ENCODE measurements around the gene ADARB1. TPM values are rescaled to one million over a fixed set of nuclear protein-coding genes. Genes with fewer than 3 reads are reported as not detected.

Gene ADARB1
- total RNA-seq, 1 donor from 2014 or later = 32.0 TPM

DNA sequence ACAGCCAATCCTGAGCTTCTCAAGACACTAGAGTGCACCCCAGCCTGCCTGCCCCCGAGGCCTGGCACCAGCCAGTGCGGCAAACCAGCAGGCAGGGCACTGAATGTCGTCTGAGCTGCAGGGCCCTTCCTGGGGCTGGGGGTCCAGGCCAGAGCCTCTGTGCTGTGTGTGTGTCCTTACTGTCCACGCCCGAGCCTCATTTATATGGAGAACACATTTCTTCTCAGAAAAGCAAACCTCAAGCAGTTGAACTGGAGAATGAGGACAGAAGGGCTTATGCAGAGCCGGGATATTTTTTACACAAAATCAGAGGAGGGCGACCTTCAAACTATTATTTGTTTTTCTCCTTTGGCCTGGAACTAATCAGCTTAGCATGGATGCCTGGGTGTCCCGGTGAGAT, 160.6 kb downstream of the ADARB1 start:
- DNase-seq = no peak

DNA sequence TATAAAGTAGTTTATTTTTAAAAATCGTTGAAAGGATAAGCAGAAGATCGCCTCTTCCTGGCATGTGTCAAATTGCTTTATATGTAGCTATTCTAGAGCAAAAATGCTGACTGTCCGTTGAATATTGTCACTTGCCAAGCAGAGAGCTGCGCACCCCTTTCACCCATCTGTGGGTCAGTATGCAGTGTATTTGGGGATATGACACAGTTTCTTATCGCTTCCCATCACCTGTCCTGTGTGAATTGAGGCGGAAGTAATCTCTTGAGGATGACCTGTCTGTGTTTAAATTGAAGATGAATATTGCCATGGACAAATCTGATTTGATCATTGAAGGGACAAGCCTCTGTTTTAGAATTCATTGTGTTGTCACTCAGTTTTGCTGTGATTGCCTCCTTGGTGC, 161.1 kb downstream of the ADARB1 start:
- no peak for DNase-seq

DNA sequence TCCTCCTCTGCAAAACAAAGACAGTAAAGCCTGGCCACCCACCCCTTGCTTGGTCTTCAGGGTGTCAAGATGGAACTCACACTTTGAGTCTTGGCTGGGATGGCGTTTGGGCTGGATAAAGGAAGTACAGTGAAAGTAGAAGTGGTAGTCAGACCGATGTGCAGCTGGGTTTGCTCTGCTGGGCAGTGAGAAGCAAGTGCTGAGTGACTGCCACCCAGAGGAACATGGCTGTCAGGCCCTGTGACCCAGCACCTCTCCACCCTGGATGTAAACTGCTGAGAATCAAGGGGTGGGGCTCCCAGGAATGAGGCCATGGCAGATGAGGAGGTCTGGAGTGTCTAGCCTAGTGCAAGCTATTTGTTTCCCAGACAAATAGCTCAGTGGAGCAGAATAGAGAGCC, 162.1 kb downstream of the ADARB1 start:
- DNase-seq = no peak

DNA sequence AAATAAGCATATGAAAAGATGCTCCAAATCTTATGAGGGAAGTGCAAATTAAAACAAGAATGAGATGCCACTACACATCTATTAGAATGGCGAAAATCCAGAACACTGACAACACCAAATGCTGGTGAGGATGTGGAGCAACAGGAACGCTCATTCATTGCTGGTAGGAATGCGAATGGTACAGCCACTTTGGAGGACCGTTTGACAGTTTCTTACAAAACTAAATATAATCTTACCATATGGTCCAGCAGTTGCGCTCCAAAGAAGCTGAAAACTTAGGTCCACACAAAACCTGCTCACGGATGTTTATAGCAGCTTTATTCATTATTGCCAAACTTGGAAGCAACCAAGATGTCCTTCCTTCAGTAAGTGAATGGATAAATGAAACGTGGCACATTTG, 163.0 kb downstream of the ADARB1 start:
- no peak for DNase-seq

DNA sequence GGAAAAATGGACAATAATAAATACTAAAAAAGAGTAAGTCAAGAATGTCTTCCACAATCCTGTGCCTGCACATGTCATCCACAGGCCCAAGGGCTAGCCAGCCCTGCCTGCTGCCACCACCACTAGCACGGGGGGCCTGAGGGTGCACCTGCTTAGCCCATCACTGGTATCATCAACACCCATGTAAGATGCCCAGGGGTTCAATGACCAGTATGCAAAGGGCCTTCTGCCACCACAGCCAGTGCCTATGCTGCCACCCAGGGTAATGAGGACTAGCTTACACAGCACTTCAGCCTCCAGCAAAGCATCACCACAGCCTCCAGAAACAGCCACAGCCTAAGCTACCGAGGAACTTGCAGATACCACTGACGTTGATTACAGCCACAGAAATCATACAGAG, 167.0 kb downstream of the ADARB1 start:
- no peak for DNase-seq

DNA sequence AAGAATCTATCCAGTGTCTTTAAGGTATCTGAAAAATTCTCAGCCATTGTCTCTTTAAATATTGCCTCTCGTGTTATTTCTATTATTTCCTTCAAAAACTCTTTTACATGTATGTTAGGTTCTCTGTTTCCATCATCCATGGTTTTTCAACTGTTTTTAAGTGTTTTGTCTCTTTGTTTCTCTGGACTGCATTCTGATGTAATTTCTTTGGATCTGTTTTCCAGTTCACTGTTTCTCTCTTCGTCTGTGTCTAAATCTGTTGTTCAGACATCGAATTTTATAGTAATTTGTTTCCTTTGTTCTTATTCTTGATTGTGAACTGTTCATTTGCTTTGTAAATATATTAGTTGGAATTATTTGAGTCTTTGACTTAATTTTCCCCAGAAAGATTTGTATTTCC, 169.2 kb downstream of the ADARB1 start:
- DNase-seq = no peak

DNA sequence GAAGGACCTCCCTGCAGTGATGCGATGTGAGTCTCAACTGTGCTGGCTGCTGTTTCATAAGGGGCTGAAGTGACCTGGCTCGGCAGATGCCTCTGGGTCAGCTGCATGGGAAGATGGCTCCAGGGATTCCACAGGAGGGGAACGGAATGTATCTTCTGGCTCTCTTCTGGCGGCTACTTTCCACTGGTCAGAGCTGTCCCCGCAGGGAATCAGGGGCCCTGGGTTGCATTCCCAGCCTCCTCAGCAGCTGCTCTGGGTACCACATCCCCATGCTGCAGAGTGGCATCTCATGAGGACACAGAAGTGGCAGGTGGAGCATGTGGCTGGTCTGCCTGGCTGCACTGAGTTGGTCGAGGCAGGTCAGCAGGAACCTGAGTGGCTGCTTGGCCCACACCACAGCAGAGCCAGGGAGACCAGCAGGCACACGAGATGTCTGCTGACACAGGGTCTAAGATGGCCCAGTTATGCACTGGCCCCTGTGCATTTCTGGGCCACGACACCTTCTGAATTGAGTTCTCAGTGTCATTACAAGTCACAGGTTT, 170.5 kb downstream of the ADARB1 start:
- DNase-seq = no peak

DNA sequence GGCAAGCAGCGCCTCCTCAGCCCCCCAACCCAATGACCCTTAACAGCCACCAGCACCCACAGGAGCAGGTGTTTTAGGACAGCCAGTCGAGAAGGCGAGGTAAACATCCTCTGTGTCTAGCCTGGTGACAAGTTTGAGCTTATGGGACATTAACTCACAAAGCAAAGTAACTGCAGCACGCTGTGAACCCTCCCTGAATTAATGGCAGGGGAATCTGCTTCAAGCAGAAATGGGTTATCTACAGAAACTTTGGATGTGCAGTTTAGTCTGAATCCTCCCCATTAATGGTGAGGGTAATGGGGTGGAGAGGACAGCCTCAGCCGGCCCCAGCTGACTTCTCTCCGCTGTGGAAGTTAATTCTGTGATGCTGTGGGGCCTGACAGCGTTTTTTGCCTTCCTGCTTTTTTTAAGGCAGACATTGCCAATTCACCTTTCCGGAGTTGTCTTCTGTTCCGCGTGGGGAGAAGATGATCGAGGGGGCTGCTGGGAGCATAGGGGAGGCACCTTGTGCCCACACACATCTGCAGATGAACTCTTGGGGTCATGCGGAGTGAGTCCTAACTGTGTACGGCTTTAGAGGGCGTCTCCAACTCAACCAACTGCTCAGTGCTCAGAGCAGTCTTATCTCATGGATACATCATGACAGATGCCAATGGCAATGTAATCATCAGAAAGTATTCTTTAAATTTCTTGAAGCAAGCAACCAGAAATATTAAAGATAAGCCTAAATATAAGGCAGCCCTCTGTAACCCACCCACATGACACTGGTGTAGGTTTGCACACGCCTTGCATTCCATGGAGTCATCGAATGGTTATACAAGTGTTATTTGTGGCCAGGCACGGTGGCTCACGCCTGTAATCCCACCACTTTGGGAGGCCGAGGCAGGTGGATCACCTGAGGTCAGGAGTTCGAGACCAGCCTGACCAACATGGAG, 172.3 kb downstream of the ADARB1 start:
- no peak for DNase-seq

DNA sequence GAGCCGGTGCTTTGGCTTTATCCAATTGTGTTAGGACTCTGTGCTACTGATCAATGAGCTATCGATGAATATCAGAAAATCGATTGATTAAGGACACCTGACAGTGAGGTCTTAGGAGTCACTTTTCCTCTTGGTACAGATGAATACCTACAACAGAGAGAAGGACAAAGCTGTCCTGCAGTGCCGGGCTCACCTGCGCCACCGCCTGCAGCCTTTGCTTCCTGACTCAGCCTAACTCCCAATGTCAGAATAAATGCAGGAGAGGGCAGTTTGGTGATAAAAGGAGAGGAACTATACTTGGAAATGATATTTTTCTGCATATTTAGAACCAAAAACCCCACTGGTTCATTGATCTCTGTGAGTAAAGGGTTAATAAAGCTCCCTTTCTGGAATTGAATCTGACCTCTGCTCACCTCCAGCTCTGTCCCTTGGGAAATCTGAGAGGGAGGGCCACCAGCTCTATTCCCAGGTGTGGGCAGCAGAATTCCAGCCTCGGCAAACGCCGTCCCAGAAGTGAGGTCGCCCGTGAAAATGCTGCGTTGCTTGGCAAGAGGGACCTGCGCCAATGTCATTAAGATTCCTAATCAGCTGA, 174.0 kb downstream of the ADARB1 start:
- DNase-seq = no peak

DNA sequence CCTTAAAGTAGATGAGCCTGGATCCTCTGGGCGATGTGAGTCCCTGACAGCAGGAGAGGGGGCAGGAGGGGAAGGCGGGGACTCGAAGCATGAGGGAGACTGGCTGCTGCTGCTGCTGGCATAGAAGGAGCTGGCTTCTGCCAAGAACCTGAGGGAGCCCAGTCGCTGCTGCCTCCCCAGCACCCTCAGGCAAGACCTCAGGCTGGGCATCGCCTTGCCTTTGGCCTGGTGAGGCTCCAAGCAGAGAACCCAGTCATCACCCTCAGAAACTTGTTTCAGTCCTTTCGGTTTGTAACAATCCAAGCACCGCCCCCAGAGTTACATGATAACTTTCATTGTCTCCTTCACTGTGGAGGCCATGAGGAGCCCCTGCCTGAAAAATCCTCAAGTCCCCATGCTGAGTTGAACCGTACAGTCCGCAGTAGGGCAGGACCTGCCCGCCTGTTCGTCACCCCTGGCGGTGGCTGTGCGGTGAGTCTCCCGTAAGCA, 174.6 kb downstream of the ADARB1 start:
- peak; percentile 14 for DNase-seq

DNA sequence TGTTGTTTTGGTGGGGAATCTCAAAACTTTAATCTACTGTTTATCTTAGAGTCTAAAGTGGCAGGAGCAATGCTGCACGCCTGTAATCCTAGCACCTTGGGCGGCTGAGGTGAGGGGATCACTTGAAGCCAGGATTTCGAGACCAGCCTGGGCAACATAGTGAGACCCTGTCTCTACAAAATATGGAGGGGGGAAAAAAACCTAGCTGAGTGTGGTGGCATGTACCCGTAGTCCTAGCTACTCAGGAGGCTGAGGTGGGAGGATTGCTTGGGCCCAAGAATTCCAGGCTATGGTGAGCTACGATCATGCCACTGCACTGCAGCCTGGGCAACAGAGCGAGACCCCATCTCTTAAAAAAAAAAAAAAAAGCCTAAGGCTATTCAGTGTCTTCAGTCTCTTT, 175.2 kb downstream of the ADARB1 start:
- no peak for DNase-seq

DNA sequence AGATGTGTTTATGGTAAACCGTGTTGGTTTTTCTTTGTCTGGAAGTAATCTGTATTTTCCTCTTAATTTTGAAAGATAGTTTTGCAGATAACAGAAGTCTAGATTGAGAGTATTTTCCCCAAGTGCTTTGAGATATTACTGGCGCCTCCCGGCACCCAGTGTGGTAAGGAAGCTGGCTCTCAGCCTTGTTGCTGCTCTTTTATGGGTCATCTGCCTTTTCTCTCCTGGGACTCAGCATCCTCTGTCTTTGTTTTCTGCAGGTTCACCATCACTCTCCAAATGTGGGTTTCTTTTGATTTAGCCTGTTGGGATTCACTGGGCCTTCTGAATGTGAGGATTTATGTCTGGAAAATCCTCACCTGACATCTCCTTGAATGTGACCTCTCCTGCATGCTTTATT, 175.9 kb downstream of the ADARB1 start:
- no peak for DNase-seq

DNA sequence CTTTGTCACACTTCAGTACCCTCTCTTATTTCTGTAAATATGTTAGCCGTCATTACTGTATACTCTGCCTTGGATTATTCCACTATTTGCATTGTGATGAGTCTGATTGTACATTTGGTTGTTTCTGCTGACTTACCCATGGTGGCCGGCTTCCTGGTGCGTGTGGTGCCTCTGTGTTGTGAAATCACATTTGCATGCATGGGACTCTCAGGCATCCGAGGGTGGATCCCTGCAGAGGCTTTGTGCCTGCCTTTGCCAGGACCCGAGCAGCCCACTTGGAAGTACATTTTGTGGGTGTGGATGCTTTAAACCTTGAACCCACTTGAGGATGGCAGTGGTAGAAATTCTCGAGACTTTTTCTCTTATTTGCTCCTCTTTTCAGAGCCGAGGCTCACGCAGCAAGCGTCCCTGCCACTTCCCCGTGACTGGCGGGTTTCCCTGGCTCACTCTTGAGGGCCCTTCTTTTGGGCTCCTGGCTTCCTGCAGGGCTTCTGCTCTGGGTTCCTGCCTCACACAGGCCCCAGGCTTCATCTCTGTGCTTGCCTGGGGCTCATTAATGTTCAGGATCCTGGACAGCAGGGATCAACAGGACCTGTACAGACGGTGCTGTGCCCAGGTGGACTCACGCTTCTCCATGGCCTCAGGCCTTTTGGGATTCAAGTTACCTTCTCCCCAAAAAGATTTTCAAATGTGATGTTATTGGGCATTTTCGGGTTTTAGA, 176.7 kb downstream of the ADARB1 start:
- no peak for DNase-seq

DNA sequence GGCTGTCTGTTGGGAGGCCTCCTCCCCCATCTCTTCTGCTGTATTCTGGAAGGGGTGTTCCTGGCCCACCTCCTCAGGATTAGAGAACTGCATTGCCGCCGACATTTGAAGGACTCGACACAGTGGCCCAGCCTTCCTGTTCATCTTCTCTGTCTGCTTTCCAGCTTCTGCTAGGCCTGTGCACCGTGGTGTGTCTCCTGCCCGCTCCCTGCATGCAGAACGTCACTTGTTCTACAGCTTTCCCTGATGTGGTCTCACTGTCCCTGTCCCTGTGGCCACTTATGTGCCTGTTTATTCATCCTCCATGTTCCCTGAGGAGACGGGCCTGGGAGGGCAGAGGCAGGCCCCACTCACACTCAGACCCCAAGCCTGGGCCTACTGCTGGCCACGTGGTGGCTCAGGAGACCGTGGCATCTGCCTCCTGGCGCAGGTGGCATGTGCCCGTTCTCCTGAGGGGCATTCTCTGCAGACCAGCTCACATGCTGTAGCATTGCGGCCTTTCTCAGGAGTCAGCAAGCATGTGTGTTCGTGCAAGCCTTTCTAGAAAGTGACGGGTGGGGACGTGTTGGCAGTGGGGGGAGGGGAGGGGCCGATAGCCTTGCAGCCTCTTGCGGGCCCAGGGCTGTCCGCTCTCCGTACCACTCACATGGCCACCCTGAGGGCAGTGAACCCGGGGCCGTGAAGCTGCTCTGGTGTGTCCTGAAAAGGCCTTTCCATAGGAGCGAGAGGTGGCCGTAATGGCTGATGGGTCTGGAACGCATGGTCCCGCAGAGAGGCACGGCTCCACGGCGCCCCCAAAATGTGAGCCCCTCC, 177.5 kb downstream of the ADARB1 start:
- DNase-seq = no peak

DNA sequence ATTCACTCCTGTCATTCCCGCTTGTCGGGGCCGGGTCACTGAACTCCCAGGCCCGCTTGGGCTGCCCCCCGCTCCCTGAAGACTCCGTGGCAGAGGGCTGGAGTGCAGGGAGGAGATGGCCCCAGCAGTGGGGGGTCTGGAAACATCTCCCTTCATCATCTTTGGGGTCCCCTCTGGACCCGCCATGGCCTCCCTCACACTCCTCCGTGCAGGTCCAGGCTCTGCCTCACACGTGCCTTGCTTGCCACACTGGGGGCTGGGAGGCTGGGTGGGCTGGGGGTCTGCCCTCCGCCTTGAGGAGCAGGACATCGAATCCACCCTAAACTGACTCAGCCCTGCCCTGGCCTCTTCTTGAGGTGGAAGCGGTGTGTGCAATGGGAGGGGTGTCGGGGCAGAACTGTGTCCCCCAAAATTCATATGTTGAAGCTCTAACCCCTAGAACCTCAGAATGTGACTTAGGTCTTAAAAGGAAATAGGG, 178.1 kb downstream of the ADARB1 start:
- DNase-seq = no peak

DNA sequence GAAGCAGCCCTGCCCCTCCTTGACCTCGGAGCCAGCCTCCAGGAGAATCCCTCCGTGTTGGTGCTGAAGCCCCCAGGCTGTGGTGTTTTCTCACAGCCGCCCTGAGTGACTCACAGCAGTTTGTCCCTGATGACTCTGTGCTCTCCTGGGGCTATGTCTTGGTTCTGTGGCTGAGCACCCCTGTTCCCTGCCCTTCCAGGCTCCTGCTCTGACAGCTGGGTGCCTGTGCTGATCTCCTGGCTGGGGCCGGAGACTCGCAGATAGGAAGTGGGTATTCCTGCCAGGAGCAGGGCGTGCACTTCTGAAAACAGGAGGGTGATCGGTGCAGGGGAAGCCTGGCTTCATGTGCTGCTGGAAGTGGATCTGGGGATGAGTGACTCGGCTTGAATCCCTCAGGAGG, 178.8 kb downstream of the ADARB1 start:
- peak; percentile 10 for DNase-seq

DNA sequence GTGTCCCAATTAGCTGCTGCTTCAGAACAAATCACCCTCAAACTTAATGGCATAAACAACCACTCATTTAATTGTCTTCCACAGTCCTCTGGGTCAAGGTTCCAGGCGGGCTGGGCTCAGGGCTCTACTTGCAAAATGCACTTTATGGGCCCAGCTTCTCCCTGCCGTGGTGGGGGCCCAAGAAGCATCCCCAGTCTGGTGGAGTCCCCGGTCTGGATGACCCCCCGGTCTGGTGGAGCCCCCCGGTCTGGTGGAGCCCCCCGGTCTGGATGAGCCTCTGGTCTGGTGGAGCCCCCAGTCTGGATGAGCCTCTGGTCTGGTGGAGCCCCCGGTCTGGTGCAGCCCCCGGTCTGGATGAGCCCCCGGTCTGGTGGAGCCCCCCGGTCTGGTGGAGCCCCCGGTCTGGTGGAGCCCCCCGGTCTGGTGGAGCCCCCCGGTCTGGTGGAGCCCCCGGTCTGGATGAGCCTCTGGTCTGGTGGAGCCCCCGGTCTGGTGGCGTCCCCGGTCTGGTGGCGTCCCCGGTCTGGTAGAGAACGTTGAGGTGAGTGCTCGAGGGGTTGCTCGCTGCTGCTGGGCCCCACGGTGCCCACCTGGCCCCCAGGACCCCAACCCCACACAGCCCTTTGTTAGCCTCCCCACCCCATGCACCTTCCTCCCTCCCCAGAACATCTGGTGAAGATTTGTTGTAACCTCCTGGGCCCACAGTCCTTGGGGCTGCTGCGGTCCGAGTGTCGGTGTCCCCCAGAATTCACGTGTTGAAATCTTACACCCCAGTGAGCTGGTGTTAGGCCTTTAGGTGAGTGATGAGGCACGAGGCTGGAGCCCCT, 179.5 kb downstream of the ADARB1 start:
- DNase-seq = no peak

DNA sequence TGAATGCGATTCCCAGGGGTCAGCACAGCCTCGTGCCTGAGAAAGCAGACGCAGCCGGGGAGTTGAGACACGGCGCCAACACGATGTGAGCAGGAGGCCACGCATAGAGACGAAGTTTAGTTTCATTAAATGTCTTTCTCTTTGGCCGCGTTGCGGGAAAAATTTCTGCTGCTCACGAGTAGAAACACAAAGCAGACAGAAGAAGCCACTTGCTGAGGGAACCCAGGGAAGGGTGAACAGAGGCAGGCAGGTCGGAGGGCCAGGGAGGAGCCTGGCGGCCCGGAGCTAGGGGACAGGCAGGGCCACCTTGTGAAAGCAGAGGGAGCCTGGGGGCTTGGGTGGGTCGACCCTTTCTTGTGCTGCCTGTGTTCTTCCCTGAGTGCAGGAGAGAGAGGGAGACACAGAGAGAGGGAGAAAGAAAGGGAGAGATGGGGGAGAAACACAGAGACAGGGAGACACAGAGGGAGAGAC, 180.1 kb downstream of the ADARB1 start:
- no peak for DNase-seq

DNA sequence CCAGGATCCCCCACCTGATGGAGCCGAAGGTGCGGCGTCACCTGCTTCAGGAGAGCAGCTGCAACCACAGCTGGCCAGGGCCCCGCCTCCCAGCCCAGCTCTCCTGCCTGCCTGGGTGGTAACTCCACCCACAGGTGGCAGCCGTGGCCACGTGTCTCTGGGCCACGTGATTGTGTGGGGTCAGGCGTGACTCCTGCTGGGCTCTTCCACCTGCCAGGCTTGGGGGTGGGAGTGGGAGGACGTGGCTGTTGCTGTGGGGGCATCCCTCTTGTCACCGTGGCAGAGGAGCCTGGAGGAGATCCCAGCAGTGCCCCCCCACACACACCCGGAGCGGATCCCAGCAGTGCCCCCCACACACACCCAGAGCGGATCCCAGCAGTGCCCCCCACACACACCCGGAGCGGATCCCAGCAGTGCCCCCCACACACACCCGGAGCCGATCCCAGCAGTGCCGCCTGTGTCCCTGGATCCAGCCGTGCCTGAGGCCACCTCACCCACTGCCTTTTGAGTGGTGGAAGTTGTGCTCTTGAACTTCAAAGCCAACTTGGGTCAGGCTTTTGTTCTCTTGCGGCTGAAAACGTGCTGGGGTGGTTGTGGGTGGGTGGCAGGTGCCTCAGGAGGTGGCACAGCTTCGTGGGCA, 181.1 kb downstream of the ADARB1 start:
- no peak for DNase-seq

All from dermis blood vessel endothelial cell (primary cell).